CD4-positive, alpha-beta T cell treated with Interleukin-6 at 100 ng/mL for 8 hours (primary cell): Measurements from ENCODE around the gene KIRREL3.

Experiments
- DNase-seq: peaks from one replicate; pipeline ENCODE4 v3.0.0-alpha.2; 2020; ENCODE audit warnings: mixed read lengths, low spot score

The KIRREL3 gene

GRCh38 chr11:126601136-126601535 lies 399.4 kb downstream of the KIRREL3 start:
- DNase-seq, result no peak

GRCh38 chr11:126599217-126599897 lies 401.2 kb downstream of the KIRREL3 start:
- DNase-seq, result no peak

- no peak for DNase-seq
Measured at GRCh38 chr11:126598344-126599216, 402.0 kb downstream of the KIRREL3 start.

- no peak for DNase-seq
Measured at GRCh38 chr11:126597041-126597440, 403.5 kb downstream of the KIRREL3 start.

GRCh38 chr11:126596474-126596873 lies 404.1 kb downstream of the KIRREL3 start:
- DNase-seq, result no peak

GRCh38 chr11:126595560-126595959 lies 405.0 kb downstream of the KIRREL3 start:
- no peak for DNase-seq

- DNase-seq, result no peak
Measured at GRCh38 chr11:126594921-126595367, 405.6 kb downstream of the KIRREL3 start.

GRCh38 chr11:126592496-126593410 lies 407.8 kb downstream of the KIRREL3 start:
- DNase-seq, result no peak

- DNase-seq, result no peak
Measured at GRCh38 chr11:126591966-126592489, 408.5 kb downstream of the KIRREL3 start.

GRCh38 chr11:126589492-126589803 lies 411.1 kb downstream of the KIRREL3 start:
- no peak for DNase-seq

- no peak for DNase-seq
Measured at GRCh38 chr11:126588630-126589491, 411.7 kb downstream of the KIRREL3 start.

GRCh38 chr11:126587541-126587940 lies 413.0 kb downstream of the KIRREL3 start:
- no peak for DNase-seq

GRCh38 chr11:126585774-126586491 lies 414.6 kb downstream of the KIRREL3 start:
- DNase-seq, result no peak

GRCh38 chr11:126585388-126585773 lies 415.2 kb downstream of the KIRREL3 start:
- no peak for DNase-seq

GRCh38 chr11:126583594-126584427 lies 416.8 kb downstream of the KIRREL3 start:
- no peak for DNase-seq

- no peak for DNase-seq
Measured at GRCh38 chr11:126583101-126583500, 417.5 kb downstream of the KIRREL3 start.

- no peak for DNase-seq
Measured at GRCh38 chr11:126581871-126582648, 418.5 kb downstream of the KIRREL3 start.

- DNase-seq, result no peak
Measured at GRCh38 chr11:126578426-126578825, 422.1 kb downstream of the KIRREL3 start.

GRCh38 chr11:126578021-126578420 lies 422.5 kb downstream of the KIRREL3 start:
- DNase-seq, result no peak
